HEK293T (cell line): ENCODE measurements around the gene DENND11.

ENCODE experiments used
- SP1 ChIP-seq: fragments of 450-650 bp; IDR thresholded peaks from 2 replicates; pipeline ENCODE4 v1.6.1; 2017
- SUZ12 ChIP-seq: fragments of 450-650 bp; IDR thresholded peaks from 2 replicates; pipeline ENCODE4 v1.6.1; 2016; ENCODE audit warnings: mild to moderate bottlenecking

DNA sequence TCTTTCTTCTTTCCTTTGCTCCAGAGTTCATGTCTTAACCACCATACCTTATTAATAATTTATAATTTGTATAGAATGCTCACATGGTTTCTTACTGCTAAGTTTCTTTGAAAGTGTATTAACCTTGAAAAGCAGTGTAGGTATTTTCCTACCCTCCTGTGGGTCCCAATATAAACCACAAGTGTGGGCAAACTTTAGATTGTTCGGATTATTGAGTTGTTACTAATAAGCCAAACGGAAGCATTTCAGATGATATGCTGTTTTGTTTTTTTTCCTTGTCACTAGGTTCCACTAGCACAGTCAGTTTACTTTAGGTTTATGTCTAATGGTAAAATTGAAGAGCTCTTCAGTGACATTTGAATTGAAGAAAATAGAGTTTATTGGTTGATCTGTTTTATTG is 46.4 kb upstream of the DENND11 start:
- TF ChIP-seq SP1 (no peak), SUZ12 (no peak)
